ENCODE measurements around the gene BAMBI. TPM values are rescaled to one million over a fixed set of nuclear protein-coding genes. Genes with fewer than 3 reads are reported as not detected.

Gene BAMBI
- total and polyA plus RNA-seq, 10 of the 15 experiments (the other 5 are each of a cell fraction or from before 2014, with no cell fraction given), result 0.03 to 0.18 (median 0.09) TPM; not detected in 6

DNA sequence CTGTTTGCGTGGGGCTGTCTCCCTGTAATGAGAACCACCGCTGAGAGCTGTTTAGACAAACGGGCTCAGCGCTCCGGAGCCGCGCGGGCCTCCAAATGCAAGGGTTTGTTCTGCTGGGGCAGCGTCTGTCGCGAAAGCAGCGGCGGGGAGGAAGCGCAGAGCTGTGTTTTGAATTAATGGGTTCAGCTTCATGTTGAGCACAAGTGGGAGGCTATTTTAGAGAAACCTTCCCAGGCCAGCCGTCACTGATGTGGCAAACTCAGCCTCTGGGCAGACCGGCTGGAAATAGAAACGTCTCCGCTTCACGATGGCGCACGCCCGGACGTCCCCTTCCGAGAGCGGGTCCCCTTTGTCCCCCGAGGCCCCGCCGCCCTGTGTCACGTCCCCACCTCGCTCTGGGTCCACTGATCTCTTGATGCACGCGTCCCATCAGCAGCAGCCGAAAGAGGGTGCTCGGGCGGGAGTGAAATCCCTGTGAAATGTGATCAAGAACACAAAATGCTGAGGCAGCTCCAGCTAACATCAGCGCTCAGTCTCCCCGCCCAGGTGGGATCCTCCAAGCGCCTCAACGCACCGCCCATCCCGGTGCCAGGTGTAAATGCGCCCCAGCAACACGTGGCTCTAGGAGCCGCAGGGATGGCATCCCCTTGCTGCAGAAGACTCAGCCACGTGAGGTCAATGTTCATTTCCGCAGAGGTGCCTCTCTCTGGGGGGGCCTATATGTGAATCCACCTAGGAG is 44.9 kb downstream of the BAMBI start:
- ChIA-PET SMC1A (ENCODE audit: uncharacterized antibody, unreplicated experiment) (no interaction called here), POLR2A (no interaction called here), CTCF (no interaction called here), RAD21 (ENCODE audit: unreplicated experiment) (interaction anchor here (0.7 kb wide), 1 partner anchor 409 kb away, joined by 4 read pairs; no protein-coding TSS in a partner anchor)
- BruUV-seq (replicated peaks), result no TSS peak
- Histone ChIP-seq H3K9me3 (replicated peaks; ENCODE audit: control insufficient read depth, insufficient read depth, low read length) (no peaks in the 10 kb centered on the region), H3K4me3 (no peak overlapping the region), H3K4me1 (ENCODE audit: control insufficient read depth, insufficient read depth, low read length) (no peaks in the 10 kb centered on the region), H2AFZ (ENCODE audit: control insufficient read depth, low read depth, low read length) (no peak overlapping the region), H3K79me2 (ENCODE audit: control insufficient read depth, insufficient read depth, low read length) (no peaks in the 10 kb centered on the region), H3K4me2 (ENCODE audit: control insufficient read depth, insufficient read depth) (no peak overlapping the region), H4K20me1 (ENCODE audit: control insufficient read depth, insufficient read depth) (no peaks in the 10 kb centered on the region), H3K36me3 (ENCODE audit: control insufficient read depth in 2 of 2, insufficient read depth in 2 of 2, low read length in 1 of 2) (no peaks in the 10 kb centered on the region), H3K27me3 (replicated peaks in 1 of 2; ENCODE audit: control insufficient read depth in 2 of 2, insufficient read depth in 2 of 2, low read length in 1 of 2) (peaks cover 0 to 5% of the 10 kb centered on the region in 2 experiments; a peak in 1 of 4 replicates), H3K9ac (ENCODE audit: control insufficient read depth, insufficient read depth, low read length) (no peak overlapping the region), H3K27ac (ENCODE audit: control insufficient read depth, insufficient read depth) (no peak overlapping the region)
- TF ChIP-seq, protein P1, sequence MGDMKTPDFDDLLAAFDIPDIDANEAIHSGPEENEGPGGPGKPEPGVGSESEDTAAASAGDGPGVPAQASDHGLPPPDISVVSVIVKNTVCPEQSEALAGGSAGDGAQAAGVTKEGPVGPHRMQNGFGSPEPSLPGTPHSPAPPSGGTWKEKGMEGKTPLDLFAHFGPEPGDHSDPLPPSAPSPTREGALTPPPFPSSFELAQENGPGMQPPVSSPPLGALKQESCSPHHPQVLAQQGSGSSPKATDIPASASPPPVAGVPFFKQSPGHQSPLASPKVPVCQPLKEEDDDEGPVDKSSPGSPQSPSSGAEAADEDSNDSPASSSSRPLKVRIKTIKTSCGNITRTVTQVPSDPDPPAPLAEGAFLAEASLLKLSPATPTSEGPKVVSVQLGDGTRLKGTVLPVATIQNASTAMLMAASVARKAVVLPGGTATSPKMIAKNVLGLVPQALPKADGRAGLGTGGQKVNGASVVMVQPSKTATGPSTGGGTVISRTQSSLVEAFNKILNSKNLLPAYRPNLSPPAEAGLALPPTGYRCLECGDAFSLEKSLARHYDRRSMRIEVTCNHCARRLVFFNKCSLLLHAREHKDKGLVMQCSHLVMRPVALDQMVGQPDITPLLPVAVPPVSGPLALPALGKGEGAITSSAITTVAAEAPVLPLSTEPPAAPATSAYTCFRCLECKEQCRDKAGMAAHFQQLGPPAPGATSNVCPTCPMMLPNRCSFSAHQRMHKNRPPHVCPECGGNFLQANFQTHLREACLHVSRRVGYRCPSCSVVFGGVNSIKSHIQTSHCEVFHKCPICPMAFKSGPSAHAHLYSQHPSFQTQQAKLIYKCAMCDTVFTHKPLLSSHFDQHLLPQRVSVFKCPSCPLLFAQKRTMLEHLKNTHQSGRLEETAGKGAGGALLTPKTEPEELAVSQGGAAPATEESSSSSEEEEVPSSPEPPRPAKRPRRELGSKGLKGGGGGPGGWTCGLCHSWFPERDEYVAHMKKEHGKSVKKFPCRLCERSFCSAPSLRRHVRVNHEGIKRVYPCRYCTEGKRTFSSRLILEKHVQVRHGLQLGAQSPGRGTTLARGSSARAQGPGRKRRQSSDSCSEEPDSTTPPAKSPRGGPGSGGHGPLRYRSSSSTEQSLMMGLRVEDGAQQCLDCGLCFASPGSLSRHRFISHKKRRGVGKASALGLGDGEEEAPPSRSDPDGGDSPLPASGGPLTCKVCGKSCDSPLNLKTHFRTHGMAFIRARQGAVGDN (IDR thresholded peaks at IDR 0.05), result no peak
- TF ChIP-seq JUNB (IDR thresholded peaks at IDR 0.05), result no peak
- TF ChIP-seq, protein P2, sequence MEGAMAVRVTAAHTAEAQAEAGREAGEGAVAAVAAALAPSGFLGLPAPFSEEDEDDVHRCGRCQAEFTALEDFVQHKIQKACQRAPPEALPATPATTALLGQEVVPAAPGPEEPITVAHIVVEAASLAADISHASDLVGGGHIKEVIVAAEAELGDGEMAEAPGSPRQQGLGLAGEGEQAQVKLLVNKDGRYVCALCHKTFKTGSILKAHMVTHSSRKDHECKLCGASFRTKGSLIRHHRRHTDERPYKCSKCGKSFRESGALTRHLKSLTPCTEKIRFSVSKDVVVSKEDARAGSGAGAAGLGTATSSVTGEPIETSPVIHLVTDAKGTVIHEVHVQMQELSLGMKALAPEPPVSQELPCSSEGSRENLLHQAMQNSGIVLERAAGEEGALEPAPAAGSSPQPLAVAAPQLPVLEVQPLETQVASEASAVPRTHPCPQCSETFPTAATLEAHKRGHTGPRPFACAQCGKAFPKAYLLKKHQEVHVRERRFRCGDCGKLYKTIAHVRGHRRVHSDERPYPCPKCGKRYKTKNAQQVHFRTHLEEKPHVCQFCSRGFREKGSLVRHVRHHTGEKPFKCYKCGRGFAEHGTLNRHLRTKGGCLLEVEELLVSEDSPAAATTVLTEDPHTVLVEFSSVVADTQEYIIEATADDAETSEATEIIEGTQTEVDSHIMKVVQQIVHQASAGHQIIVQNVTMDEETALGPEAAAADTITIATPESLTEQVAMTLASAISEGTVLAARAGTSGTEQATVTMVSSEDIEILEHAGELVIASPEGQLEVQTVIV (IDR thresholded peaks at IDR 0.05; ENCODE audit: borderline replicate concordance, partially characterized antibody), result no peak
- TF ChIP-seq, protein P3, sequence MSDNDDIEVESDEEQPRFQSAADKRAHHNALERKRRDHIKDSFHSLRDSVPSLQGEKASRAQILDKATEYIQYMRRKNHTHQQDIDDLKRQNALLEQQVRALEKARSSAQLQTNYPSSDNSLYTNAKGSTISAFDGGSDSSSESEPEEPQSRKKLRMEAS (IDR thresholded peaks at IDR 0.05; ENCODE audit: low read depth, low read length), result no peak
- TF ChIP-seq SMAD1 (IDR thresholded peaks at IDR 0.05; ENCODE audit: low read depth, partially characterized antibody), result no peak
- TF ChIP-seq TCF12 (IDR thresholded peaks at IDR 0.05; ENCODE audit: low read depth, low read length), result no peak
- TF ChIP-seq SP1 (IDR thresholded peaks at IDR 0.05; ENCODE audit: low read depth, low read length), result no peak
- TF ChIP-seq SMARCA5 (IDR thresholded peaks at IDR 0.05), result no peak
- no peak for TF ChIP-seq SPI1 (IDR thresholded peaks at IDR 0.05; ENCODE audit: borderline replicate concordance, insufficient read depth, low read depth, low read length)
- no peak for TF ChIP-seq SREBF1 (IDR thresholded peaks at IDR 0.05; ENCODE audit: low read length)
- no peak for TF ChIP-seq CBX5 (IDR thresholded peaks at IDR 0.05; ENCODE audit: low read depth)
- TF ChIP-seq EP300 (IDR thresholded peaks at IDR 0.05; ENCODE audit: borderline replicate concordance in 1 of 2, control insufficient read depth in 1 of 2, low read depth in 2 of 2, low read length in 2 of 2), result no peak
- TF ChIP-seq TARDBP (IDR thresholded peaks at IDR 0.05; ENCODE audit: borderline replicate concordance), result no peak
- no peak for TF ChIP-seq SMAD5 (IDR thresholded peaks at IDR 0.05; ENCODE audit: low read depth)
- FAIRE-seq, result no peak
- intact Hi-C loops (cut with micrococcal nuclease; ENCODE audit: unreplicated experiment) (no loop called here), in situ Hi-C loops (cut with MboI) (no loop called here)
- ATAC-seq, result no peak
- WGBS (ENCODE audit: insufficient coverage, insufficient replicate concordance, low lambda C conversion rate, missing lambda C conversion rate), result 30% methylated on average over 45 of the region's 46 CpGs
- no peak for DNase-seq (ENCODE audit: low read depth, low spot score)

Measured in GM12878 (cell line).